ENCODE measurements around the gene C1QTNF1. TPM values are rescaled to one million over a fixed set of nuclear protein-coding genes. Genes with fewer than 3 reads are reported as not detected.

The C1QTNF1 gene
- total RNA-seq, 2 experiments from 2014 or later: not detected

DNA sequence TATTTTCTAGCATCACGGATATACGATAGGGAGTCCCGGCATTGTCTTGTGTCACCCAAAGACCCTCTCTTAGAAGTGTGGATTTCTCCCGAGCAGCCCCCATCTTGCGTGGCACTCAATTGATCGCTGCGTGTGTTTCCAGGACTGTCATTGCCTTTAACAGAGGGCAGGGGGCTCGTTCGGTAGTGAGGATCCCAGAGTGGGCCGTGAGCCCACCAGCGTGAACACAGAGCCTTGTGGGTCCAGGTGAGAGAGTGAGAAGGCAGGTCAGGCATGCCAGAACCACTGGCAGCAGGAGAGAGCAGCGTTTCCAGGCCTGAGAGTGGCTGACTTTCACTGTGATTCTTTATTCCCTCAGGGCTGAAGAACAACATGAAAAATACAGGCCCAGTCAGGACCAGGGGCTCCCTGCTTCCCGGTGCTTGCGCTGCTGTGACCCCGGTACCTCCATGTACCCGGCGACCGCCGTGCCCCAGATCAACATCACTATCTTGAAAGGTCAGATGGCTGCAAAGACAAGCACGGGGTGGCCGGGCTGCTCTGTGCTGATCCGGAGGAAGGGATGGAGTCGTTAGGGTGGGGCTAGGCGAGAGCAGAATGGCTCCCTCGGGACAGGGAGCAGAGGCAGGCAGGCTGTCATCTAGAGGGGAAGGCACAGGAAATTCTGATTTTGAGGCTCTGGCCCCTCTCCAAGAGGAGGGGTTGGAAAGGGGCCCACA, 22.4 kb downstream of the C1QTNF1 start:
- no peak for TF ChIP-seq CTCF (IDR thresholded peaks at IDR 0.05)
- H3K9me3 ChIP-seq (ENCODE audit: control insufficient read depth in 1 of 2, insufficient read depth in 1 of 2, low read length in 2 of 2): no peaks in the 10 kb centered on the region
- H3K4me3 ChIP-seq (ENCODE audit: low read length): no peak overlapping the region
- Mint-ChIP-seq H3K9me3 (no peaks in the 10 kb centered on the region), H3K4me3 (no peak overlapping the region), H3K27ac (no peak overlapping the region), H3K36me3 (ENCODE audit: low read depth) (no peaks in the 10 kb centered on the region), H3K4me1 (ENCODE audit: low read depth) (no peaks in the 10 kb centered on the region), H3K27me3 (peaks cover 14% of the 10 kb centered on the region)
- ChIA-PET POLR2A (no interaction called here), CTCF (interaction anchor here (0.9 kb wide), 1 partner anchor 19 kb away, joined by 3 read pairs; no protein-coding TSS in a partner anchor)
- peaks cover 0 to 6% of the 10 kb centered on the region in 2 experiments for H3K27me3 ChIP-seq (ENCODE audit: control insufficient read depth in 1 of 2, insufficient read depth in 2 of 2, low read length in 2 of 2)
- no peaks in the 10 kb centered on the region for H3K36me3 ChIP-seq (ENCODE audit: insufficient read depth, low read length)
- ATAC-seq (ENCODE audit: poor library complexity): no peak
- DNase-seq: no peak
- intact Hi-C loops (cut with DNase I, micrococcal nuclease): loop anchor here (1.0 to 2.0 kb wide), 3 partner anchors 36 to 347 kb away; no protein-coding TSS in a partner anchor
- no peak overlapping the region for H3K27ac ChIP-seq (ENCODE audit: low read depth in 1 of 2, low read length in 2 of 2)
- H3K4me1 ChIP-seq (ENCODE audit: insufficient read depth, low read length): peaks cover 8% of the 10 kb centered on the region

- no peak for DNase-seq
- H3K27me3 Mint-ChIP-seq: peaks cover 15% of the 10 kb centered on the region
- H3K9me3 ChIP-seq (ENCODE audit: control insufficient read depth in 1 of 2, insufficient read depth in 1 of 2, low read length in 2 of 2): no peaks in the 10 kb centered on the region
- H3K27ac ChIP-seq (ENCODE audit: low read depth in 1 of 2, low read length in 2 of 2): no peak overlapping the region
- ChIA-PET POLR2A (no interaction called here), CTCF (no interaction called here)
- H3K4me3 ChIP-seq (ENCODE audit: low read length): no peak overlapping the region
- no peak overlapping the region for H3K27ac Mint-ChIP-seq
- peaks cover 0 to 6% of the 10 kb centered on the region in 2 experiments for H3K27me3 ChIP-seq (ENCODE audit: control insufficient read depth in 1 of 2, insufficient read depth in 2 of 2, low read length in 2 of 2)
- H3K4me3 Mint-ChIP-seq: no peak overlapping the region
- H3K9me3 Mint-ChIP-seq: no peaks in the 10 kb centered on the region
- H3K4me1 ChIP-seq (ENCODE audit: insufficient read depth, low read length): peaks cover 8% of the 10 kb centered on the region
- TF ChIP-seq CTCF (IDR thresholded peaks at IDR 0.05): no peak
- ATAC-seq (ENCODE audit: poor library complexity): no peak
- no peaks in the 10 kb centered on the region for H3K36me3 ChIP-seq (ENCODE audit: insufficient read depth, low read length)
- H3K36me3 Mint-ChIP-seq (ENCODE audit: low read depth): no peaks in the 10 kb centered on the region
- no peaks in the 10 kb centered on the region for H3K4me1 Mint-ChIP-seq (ENCODE audit: low read depth)
- intact Hi-C loops (cut with DNase I, micrococcal nuclease): loop anchor here (1.0 to 2.0 kb wide), 3 partner anchors 36 to 346 kb away; no protein-coding TSS in a partner anchor
Measured at GRCh38 chr17:79046916-79047280, 22.9 kb downstream of the C1QTNF1 start.

DNA sequence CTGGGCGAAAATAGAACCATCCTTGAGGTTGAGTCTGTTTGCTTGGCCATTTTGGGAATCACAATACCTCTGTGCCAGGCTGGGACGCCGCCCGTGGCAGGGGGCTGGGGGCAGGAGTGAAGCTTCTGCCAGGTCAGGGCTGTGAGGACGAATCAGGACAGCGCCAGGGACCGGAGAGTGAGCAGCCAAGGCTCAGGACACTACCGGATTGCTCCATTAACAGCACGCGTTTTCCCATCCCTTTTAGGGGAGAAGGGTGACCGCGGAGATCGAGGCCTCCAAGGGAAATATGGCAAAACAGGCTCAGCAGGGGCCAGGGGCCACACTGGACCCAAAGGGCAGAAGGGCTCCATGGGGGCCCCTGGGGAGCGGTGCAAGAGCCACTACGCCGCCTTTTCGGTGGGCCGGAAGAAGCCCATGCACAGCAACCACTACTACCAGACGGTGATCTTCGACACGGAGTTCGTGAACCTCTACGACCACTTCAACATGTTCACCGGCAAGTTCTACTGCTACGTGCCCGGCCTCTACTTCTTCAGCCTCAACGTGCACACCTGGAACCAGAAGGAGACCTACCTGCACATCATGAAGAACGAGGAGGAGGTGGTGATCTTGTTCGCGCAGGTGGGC, 23.4 kb downstream of the C1QTNF1 start:
- Histone ChIP-seq H3K27me3 (ENCODE audit: control insufficient read depth in 1 of 2, insufficient read depth in 2 of 2, low read length in 2 of 2) (peaks cover 0 to 6% of the 10 kb centered on the region in 2 experiments), H3K4me1 (ENCODE audit: insufficient read depth, low read length) (peaks cover 8% of the 10 kb centered on the region), H3K4me3 (ENCODE audit: low read length) (no peak overlapping the region), H3K27ac (ENCODE audit: low read depth in 1 of 2, low read length in 2 of 2) (no peak overlapping the region), H3K36me3 (ENCODE audit: insufficient read depth, low read length) (no peaks in the 10 kb centered on the region), H3K9me3 (ENCODE audit: control insufficient read depth in 1 of 2, insufficient read depth in 1 of 2, low read length in 2 of 2) (no peaks in the 10 kb centered on the region)
- ATAC-seq (ENCODE audit: poor library complexity): no peak
- no peaks in the 10 kb centered on the region for H3K4me1 Mint-ChIP-seq (ENCODE audit: low read depth)
- no peak for TF ChIP-seq CTCF (IDR thresholded peaks at IDR 0.05)
- H3K27ac Mint-ChIP-seq: no peak overlapping the region
- no peak overlapping the region for H3K4me3 Mint-ChIP-seq
- peaks cover 19% of the 10 kb centered on the region for H3K27me3 Mint-ChIP-seq
- no peaks in the 10 kb centered on the region for H3K36me3 Mint-ChIP-seq (ENCODE audit: low read depth)
- POLR2A ChIA-PET: no interaction called here
- no peaks in the 10 kb centered on the region for H3K9me3 Mint-ChIP-seq
- no peak for DNase-seq
- intact Hi-C loops (cut with DNase I, micrococcal nuclease): loop anchor here (2.0 kb wide), 1 partner anchor 35 kb away; no protein-coding TSS in a partner anchor
- CTCF ChIA-PET: no interaction called here

Measured in CD4-positive, alpha-beta T cell (primary cell).